SKM-1 (cell line): ENCODE data around the gene CLN3.
"Not testable (repeated sequence)": the region's sequence is repeated elsewhere in the genome, so short reads cannot be mapped to it uniquely, and the experiment has no call there.

ENCODE experiments used
- DNase-seq: peaks from one replicate; lab custom pipeline; 2025; ENCODE audit not compliant: unreplicated experiment; lab: John Stamatoyannopoulos, UW

Gene CLN3

DNA sequence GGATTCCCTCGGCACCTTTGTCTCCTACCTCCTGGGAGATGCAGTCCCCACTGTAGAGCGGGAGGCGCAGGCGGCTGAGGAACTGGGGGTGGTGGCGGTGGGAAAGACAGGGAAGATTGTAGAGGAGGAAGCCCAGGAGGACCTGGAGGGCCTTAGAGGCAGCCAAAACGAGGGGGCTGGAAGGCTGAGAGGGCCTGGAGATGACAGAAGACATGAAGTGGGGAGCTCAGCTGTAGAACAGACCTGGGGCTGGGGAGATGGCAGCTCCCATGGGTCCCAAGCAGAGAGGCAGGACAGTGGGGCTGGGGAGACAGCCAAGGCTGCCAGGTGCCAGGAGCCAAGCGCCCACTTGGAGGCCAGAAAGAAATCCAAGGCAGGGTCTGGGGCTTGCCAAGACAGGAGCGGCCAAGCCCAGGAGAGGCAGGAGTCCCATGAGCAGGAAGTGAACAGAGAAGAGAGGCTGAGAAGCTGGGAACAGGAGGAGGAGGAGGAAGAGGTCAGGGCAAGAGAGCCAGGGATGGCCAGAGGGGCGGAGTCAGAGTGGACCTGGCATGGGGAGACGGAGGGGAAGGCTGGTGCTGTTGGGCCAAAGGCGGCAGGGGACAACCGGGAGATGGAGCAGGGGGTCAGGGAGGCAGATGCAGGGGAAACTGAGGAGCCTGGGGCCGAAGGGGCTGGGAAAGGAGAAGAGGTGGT lies 3.4 kb upstream of the CLN3 start:
- peak; percentile 31 for DNase-seq

DNA sequence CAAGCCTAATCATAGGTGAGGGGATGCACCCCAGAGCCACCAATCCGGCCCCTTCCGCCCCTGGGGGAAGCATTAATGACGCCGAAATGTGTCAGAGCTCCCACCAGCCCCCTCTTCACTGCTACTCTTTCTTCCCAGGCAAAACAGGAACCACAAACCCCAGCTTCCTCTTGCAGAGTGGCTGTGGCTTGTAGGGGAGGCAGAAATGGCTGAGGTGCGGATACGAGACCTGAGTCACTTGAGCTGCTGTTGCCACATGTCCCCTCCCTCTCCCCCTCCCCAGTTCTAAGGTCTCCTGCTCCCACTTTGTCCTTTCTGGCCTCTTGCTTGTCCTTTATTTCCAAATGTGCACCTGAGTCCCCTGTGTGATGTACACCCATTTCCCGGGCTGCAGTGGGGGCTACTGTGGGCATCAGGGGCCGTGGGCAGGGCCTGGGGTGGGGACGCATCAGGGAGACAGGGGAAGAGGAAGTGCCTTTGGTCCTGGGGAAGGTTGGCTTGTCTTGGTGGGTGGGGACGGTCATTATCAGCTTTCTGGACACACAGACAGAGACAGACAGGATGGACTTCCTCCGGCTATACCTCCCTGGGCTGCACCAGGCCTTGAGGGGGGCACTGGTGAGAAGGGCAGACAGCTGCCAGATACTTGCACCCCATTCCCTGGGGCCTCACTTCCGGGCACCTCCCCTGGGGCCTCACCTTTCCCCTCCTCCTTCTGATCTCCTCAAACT lies 2.4 kb upstream of the CLN3 start, which contains the start of gene APOBR:
Gene APOBR, plus strand, starts transcription at position 523 of the 731 bp plus-strand sequence. Its CDS starts 39 bp downstream, at position 562.
- DNase-seq: peak; percentile 98

DNA sequence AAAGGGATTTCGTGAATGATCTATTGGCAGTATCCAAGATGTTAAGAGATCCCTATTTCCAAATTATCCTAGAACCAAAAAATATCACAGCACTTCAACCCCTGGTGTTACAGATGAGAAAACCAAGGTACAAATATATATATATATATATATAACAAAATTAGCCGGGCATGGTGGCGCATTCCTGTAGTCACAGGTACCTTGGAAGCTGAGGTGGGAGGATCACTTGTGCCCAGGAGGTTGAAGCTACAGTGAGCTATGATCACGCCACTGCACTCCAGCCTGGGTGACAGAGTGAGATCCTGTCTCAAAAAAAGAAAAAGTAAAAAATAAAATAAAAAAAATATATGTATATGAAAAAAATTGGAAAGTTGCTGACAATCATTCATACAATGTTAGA lies 637 bp upstream of the CLN3 start:
- no peak for DNase-seq

DNA sequence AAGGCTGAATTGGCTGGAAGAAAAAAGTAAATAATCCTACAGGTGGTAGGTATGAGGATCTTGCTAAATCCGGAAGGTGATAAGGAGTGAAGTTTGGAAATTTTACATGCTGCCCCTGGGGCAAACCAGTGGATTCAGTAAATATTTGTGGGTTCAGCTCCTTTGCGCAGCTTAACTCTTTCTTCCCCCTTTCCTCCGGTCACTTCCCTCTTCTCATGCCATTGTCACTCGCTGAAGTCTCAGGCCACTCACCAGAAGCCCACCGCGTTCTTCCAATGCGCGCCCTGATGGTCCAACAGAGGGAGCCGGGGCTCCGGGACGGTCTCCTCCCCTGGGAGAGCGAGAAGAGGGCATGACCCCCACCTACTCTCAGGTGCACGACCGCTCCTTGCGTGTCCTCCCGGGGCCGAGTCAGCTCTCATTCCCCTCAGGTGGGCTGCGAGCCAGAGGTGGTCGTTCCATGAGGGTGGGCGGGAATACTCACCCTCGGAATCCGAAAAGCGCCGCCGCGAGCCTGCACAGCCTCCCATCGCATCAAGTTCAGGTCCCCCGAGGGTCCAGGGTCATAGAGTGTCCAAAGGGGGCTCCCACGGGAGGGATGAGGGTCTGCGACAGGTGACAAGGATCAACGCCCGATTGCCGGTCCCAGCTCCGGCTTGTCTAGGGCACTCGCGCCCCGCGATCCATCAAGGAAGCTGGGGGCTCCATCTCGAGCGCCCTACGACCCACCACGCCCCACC lies 474 bp downstream of the CLN3 start:
- peak; percentile 78 for DNase-seq

DNA sequence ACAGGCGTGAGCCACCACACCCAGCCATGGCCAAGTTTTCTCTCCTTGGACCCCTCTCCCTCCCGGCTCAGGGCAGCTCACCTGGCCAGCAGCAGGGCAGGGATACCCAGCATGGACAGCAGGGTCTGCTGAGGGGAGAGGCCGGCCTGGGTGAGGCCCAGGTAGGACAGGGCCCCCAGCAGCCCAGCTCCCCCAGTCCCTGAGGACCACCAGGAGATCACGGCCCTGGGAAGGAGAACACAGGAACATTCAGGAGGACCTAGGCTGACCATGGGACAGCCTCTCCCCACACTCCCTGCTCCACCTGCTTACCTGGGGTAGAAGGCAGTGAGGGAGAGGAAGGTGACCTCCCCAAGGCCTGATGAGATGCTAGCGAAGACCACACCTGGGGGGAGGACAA lies 5.6 kb downstream of the CLN3 start:
- DNase-seq: no peak

DNA sequence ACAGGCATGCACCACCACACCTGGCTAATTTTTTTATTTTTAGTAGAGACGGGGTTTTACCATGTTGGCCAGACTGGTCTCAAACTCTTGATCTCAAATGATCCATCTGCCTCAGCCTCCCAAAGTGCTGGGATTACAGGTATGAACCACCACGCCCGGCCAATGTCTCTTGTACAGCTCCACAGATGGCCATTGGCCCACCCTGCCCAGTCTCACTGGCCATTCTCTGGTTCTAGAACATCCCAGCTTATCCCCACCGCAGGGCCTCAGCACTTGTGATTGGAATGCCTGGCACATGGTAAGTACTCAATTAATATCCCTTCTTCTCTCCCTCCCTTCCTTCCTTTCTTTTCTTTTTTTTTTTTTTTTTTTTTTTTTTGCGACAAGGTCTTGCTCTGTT lies 8.5 kb downstream of the CLN3 start:
- not testable (repeated sequence) for DNase-seq

- DNase-seq: no peak
Measured at GRCh38 chr16:28482026-28482425, 9.8 kb downstream of the CLN3 start.

- DNase-seq: no peak
Measured at GRCh38 chr16:28478506-28479180, 13.2 kb downstream of the CLN3 start.

DNA sequence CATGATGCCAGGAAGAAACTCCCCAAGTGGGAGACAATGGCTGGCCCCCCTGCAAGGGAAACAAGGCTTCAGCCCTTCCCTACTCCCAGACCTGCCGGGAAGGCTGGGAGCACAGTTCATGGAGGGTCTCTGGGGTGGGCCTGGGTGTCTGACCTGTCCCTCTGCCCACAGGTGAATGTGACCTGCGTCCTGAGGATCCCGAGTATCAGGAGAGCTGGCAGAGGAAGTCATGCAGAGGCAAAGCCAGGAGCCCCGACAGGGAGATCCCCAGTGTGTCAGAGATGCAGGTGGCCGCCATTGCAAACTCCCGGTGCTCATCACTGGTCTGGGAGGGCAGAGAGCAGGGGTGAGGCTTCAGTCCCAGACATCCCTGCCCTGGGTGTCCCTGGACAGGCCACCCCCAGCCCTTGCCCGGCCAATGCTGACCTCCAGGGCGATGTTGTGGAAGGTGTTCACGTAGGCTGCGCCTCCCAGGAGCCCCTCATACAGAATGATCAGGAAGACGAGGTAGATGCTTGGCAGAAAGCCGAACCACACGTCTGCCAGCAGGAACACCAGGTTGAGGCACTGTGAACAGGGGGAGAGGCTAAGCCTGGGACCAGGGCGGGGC lies 14.5 kb downstream of the CLN3 start:
- DNase-seq: no peak

- no peak for DNase-seq
Measured at GRCh38 chr16:28475221-28475620, 16.7 kb downstream of the CLN3 start.

- no peak for DNase-seq
Measured at GRCh38 chr16:28473714-28474265, 18.1 kb downstream of the CLN3 start.

- not testable (repeated sequence) for DNase-seq
Measured at GRCh38 chr16:28447081-28447480, 44.8 kb downstream of the CLN3 start.

GRCh38 chr16:28446388-28446787 lies 45.5 kb downstream of the CLN3 start:
- not testable (repeated sequence) for DNase-seq

GRCh38 chr16:28443943-28444342 lies 47.9 kb downstream of the CLN3 start:
- not testable (repeated sequence) for DNase-seq

- not testable (repeated sequence) for DNase-seq
Measured at GRCh38 chr16:28438899-28439298, 53.0 kb downstream of the CLN3 start.

DNA sequence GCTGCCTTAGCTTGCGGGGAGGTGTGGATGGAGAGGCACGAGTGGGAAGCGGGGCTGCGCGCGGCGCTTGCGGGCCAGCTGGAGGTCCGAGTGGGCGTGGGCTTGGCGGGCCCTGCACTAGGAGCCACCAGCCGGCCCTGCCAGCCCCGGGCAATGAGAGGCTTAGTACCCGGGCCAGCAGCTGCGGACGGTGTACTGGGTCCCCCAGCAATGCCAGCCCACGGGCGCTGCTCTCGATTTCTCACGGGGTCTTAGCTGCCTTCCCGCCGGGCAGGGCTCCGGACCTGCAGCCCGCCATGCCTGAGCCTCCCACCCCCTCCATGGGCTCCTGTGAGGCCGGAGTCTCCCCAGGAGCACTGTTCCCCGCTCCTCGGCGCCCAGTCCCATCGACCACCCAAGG lies 56.5 kb downstream of the CLN3 start:
- DNase-seq: not testable (repeated sequence)
